Ascending aorta (tissue), 2 donors: ENCODE results near the gene WDR26. TPM values are rescaled to one million over a fixed set of nuclear protein-coding genes. Genes with fewer than 3 reads are reported as not detected.
A peak's percentile ranks its signal among the peaks of the same experiment; 100 is the strongest.
"Not testable (repeated sequence)": the region's sequence is repeated elsewhere in the genome, so short reads cannot be mapped to it uniquely, and the experiment has no call there.

ENCODE experiments used
- DNase-seq, 2 donors: peaks; one replicate each; pipeline ENCODE4 v3.0.0-alpha.2; 2019; ENCODE audit warnings: low spot score in 2 of 2
- H3K27ac ChIP-seq, 2 donors: fragments of 200-600 bp; sonication (generic); one replicate each; pipeline ENCODE4 v1.5.1; 2016 to 2017; ENCODE audit warnings: mild to moderate bottlenecking in 1 of 2
- H3K27me3 ChIP-seq: fragments of 200-600 bp; sonication (generic); one replicate; pipeline ENCODE4 v1.5.1; 2017
- H3K36me3 ChIP-seq, 2 donors: fragments of 200-600 bp; sonication (generic); one replicate each; pipeline ENCODE4 v1.5.1; 2016
- H3K4me1 ChIP-seq, 2 donors: fragments of 200-600 bp; sonication (generic); one replicate each; pipeline ENCODE4 v1.5.1; 2016 to 2017; ENCODE audit warnings: mild to moderate bottlenecking in 1 of 2
- H3K4me3 ChIP-seq, 2 donors: fragments of 200-600 bp; sonication (generic); one replicate each; pipeline ENCODE4 v1.5.1; 2016 to 2017; ENCODE audit warnings: mild to moderate bottlenecking in 1 of 2
- H3K9me3 ChIP-seq, 2 donors: fragments of 200-600 bp; sonication (generic); one replicate each; pipeline ENCODE4 v1.5.1; 2016
- CTCF ChIP-seq, 3 experiments: fragments of 200-600 bp in 2 of 3; fragments of 450-650 bp in 1 of 3; sonication (generic) in 2 of 3; IDR thresholded peaks; one replicate each; pipeline ENCODE4 v1.5.1; 2016 to 2019; ENCODE audit warnings: antibody characterized with exemption in 3 of 3, mild to moderate bottlenecking in 1 of 3, moderate library complexity in 1 of 3
- intact Hi-C: fragments of 100-400 bp; cut with DNase I; formaldehyde crosslinking; loops from one replicate; pipeline ENCODE4 v1.15.1; 2023
- total RNA-seq: library from RNA; depleted of rRNA; stranded (reverse); fragments of >200 nt; gene quantifications from one replicate; pipeline ENCODE4 v1.1.0, GENCODE V29; 2016

The WDR26 gene
- total RNA-seq, result 31.8 TPM

GRCh38 chr1:224434691-224435317 lies at the start of gene WDR26:
Gene WDR26 (minus strand): TSS chr1:224434797.
- intact Hi-C loops, result loop anchor here (2.0 to 10.0 kb wide), 4 partner anchors 22 to 720 kb away; partner anchors contain the start of genes CAPN2, CNIH4 and DEGS1
- peak within 1 kb of the TSS; percentile 99 to 100 for H3K27ac ChIP-seq
- no peaks in the 10 kb centered on the region for H3K36me3 ChIP-seq
- H3K9me3 ChIP-seq, result no peaks in the 10 kb centered on the region
- H3K4me3 ChIP-seq, result peak within 1 kb of the TSS; percentile 73 to 76
- DNase-seq, result peak; percentile 44 to 91
- peaks cover 0 to 27% of the 10 kb centered on the region in 2 donors for H3K4me1 ChIP-seq
- TF ChIP-seq CTCF (IDR thresholded peaks at IDR 0.05), result no peak
- no peaks in the 10 kb centered on the region for H3K27me3 ChIP-seq

GRCh38 chr1:224483206-224483605 lies 48.6 kb upstream of the WDR26 start:
- H3K27me3 ChIP-seq, H3K4me3 ChIP-seq, H3K36me3 ChIP-seq, H3K9me3 ChIP-seq, DNase-seq, H3K27ac ChIP-seq, H3K4me1 ChIP-seq, intact Hi-C loops: not testable (repeated sequence)

GRCh38 chr1:224482619-224483018 lies 48.0 kb upstream of the WDR26 start:
- TF ChIP-seq CTCF (IDR thresholded peaks at IDR 0.05), result no peak
- H3K27me3 ChIP-seq, result no peaks in the 10 kb centered on the region
- DNase-seq, result no peak
- intact Hi-C loops, result no loop called here
- H3K9me3 ChIP-seq, result no peaks in the 10 kb centered on the region
- H3K4me1 ChIP-seq, result no peaks in the 10 kb centered on the region
- no peak overlapping the region for H3K4me3 ChIP-seq
- no peaks in the 10 kb centered on the region for H3K36me3 ChIP-seq
- H3K27ac ChIP-seq, result no peak overlapping the region

- no peak overlapping the region for H3K27ac ChIP-seq
- H3K36me3 ChIP-seq, result no peaks in the 10 kb centered on the region
- H3K4me1 ChIP-seq, result no peaks in the 10 kb centered on the region
- peaks cover 0 to 3% of the 10 kb centered on the region in 2 donors for H3K9me3 ChIP-seq
- TF ChIP-seq CTCF (IDR thresholded peaks at IDR 0.05), result no peak
- DNase-seq, result no peak
- no peak overlapping the region for H3K4me3 ChIP-seq
- intact Hi-C loops, result no loop called here
- no peaks in the 10 kb centered on the region for H3K27me3 ChIP-seq
Measured at GRCh38 chr1:224481601-224482000, 47.0 kb upstream of the WDR26 start.

GRCh38 chr1:224480888-224481459 lies 46.4 kb upstream of the WDR26 start:
- H3K36me3 ChIP-seq, H3K27ac ChIP-seq, H3K27me3 ChIP-seq, DNase-seq, intact Hi-C loops, H3K9me3 ChIP-seq, H3K4me3 ChIP-seq, H3K4me1 ChIP-seq: not testable (repeated sequence)

- intact Hi-C loops, result not testable (repeated sequence)
Measured at GRCh38 chr1:224480200-224480599, 45.6 kb upstream of the WDR26 start.

GRCh38 chr1:224472806-224473205 lies 38.2 kb upstream of the WDR26 start:
- Histone ChIP-seq H3K27ac (no peak overlapping the region), H3K36me3 (no peaks in the 10 kb centered on the region), H3K4me3 (no peak overlapping the region), H3K9me3 (peaks cover 0 to 7% of the 10 kb centered on the region in 2 donors), H3K27me3 (no peaks in the 10 kb centered on the region), H3K4me1 (no peaks in the 10 kb centered on the region)
- intact Hi-C loops, result no loop called here
- TF ChIP-seq CTCF (IDR thresholded peaks at IDR 0.05), result no peak
- no peak for DNase-seq

More at GRCh38 chr1:224480200-224480599, 45.6 kb upstream of the WDR26 start:
- H3K27me3 ChIP-seq, H3K27ac ChIP-seq, H3K4me1 ChIP-seq, H3K36me3 ChIP-seq, H3K4me3 ChIP-seq, H3K9me3 ChIP-seq, DNase-seq: not testable (repeated sequence)
